NCI-H510A (cell line): ENCODE results near the gene PRXL2B.

Experiments
- DNase-seq: peaks from one replicate; lab custom pipeline; 2025; lab: John Stamatoyannopoulos, UW

PRXL2B gene

DNA sequence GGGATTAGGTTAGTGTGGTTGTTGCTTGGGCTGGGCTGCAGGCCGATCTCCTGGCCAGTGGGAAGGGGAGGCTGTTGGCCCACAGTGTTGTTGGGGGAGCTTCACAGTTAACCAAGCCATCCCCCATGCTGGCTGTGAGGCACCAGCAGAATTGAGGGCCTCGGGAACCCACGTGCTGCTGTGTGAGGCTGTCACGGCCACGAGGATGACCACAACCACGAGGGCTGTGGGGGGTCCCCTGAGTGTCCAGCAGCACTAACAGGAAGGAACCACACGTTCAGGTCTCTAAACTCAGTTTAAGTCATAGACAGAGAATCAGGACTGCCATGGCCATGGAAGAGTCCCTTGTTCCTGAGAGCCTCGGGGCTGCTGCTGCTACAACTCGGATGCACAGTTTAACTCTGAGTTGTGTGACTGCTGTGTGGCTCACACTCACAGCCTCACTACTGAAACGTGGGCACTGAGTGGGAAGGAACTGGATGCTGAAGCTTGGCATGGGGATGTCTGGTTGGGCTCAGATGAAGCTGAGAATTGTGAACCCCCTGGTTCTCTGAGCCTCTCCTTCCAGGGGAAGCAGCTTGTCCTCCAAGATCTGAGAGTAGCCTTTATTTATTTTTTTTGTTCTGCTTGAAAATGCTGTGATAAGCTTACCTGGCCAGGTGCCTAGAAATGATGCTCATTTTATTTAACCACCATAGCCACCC is 51.0 kb downstream of the PRXL2B start:
- no peak for DNase-seq

DNA sequence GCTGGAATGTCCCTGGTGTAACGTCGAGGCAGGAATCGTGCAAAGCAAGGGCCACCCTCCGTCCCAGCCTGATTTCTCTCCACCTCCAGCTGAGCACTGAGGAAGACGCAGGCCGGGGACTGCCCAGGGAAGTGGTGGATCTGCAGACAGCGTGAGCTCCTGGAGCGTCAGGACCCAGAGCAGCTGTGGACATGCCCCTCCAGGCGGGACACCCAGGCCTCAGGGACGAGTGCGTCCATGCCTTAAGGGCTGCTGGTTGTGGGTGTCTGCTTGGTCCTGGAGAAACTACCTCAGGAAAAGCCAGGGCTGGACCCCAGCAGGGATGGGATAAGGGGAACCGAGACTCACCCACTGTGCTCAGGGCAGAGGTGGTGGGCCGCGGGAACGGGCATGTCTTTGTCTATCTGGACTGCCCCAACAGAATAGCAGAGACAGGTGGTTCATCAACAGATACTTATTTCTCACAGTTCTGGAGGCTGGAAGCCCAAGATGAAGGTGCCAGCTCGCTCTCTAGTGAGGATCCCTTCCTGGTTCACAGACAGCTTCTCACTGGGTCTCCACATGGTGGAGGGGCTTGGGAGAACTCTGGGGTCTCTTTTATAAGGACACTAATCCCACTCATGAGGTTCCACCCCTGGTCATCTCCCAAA is 52.0 kb downstream of the PRXL2B start:
- DNase-seq = no peak

DNA sequence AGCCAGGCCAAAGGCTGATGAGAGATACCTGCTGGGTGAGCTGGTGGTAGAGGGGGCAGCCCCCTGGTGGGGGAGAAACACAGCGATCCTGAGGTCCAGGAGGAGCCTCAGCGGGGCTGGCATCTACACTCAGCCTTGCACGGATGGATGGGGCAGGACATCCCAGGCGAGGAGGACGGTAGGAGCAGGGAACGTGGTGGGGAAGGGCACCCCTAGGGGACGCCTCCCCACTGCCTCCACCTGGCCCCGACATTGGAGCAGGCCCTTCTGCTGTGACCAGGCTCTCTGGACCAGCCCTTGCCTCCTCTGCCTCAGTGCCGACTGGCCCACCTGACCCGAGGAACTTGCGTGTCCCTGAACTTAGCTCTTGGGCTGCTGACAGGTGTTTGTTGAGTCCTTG is 52.6 kb downstream of the PRXL2B start:
- DNase-seq = no peak

DNA sequence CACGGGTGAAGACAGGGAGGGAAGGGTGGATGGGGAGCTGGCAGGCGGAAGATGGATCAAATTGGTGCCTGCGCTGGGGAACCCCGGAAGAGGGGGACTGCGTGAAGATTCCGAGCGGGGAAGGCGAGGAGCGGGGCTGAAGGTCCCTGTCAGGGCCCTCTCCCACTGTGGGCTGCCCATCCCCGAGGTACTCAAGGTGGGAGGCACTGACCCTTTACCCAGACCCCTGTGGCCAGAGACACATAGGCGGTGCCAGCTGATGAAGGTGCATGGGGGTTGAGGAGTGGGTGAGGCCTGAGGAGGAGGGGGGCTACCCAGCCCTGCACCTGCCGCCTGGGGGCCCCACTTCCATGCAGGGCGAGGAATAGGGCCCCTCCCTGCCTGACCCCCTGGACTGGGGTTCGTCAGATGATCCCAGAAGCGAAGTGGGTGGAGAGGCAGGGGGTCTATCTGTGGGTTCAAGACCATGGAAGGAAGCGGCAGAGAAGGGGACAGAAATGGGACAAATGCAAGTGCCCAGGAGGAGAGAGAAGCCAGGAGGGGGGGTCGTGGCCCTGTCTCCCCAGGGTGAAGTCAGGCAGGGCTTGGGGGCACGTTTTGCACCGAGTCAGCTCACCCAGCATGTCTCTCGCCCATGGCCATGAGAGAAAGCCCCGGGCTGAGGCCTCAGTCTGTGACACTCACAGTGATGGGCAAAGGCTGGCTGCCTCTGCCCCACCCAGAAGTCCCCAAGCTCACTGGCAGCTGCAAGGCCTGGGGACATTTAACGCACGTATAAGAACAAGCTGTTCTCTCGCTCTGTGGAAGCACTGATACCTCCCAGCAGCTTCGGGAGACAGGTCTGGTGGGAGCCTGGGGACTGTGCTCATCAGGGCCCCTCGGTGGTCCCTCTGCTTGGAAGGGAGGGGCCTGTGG is 53.3 kb downstream of the PRXL2B start:
- DNase-seq = no peak

DNA sequence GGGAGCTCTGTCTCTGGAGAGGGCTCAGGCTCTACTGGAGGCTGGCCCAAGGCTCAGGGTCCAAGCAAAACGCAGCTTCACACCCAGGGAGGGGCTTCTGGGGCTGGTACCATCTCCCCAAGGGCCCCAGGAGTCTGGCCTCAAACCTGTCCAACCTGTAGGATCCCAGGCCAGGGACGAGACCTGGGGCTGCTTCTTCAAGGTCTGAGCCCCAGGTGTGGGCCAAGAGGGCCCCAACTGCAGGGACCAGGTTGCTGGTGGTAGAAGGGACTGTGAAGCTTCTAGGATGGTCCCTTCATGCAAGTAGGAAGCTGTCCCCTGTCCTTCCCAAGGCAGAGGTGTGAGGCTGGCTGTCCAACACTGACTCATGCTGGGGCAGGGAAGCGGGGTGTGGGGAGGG is 54.0 kb downstream of the PRXL2B start:
- DNase-seq = no peak
